ENCODE results near the gene GOLPH3. TPM values are rescaled to one million over a fixed set of nuclear protein-coding genes. Genes with fewer than 3 reads are reported as not detected.

The GOLPH3 gene
- total RNA-seq, 1 experiment from 2014 or later: 115 TPM

DNA sequence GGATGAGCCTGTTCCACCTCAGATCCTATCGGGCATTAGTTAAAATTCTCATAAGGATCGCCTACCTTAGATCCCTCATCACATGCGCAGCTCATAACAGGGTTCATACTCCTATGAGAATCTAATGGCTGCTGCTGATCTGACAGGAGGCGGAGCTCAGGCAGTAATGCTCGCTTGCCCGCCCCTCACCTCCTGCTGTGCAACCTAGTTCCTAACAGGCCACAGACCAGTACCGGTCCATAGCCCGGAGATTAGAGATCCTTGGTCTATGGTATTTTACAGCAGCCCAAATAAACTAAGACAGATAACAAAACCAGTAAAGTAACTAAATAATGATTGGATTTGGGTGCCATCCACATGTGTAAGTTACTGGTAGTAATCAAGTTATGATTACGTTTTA lies 17.5 kb downstream of the GOLPH3 start:
- Mint-ChIP-seq H3K36me3 (ENCODE audit: insufficient read depth, unreplicated experiment) (peaks cover 24% of the 10 kb centered on the region), H3K9me3 (ENCODE audit: low read depth, unreplicated experiment) (no peaks in the 10 kb centered on the region), H3K27ac (ENCODE audit: unreplicated experiment) (no peak overlapping the region), H3K4me3 (ENCODE audit: low read depth, unreplicated experiment) (no peak overlapping the region), H3K4me1 (ENCODE audit: low read depth, unreplicated experiment) (peaks cover 10% of the 10 kb centered on the region), H3K27me3 (ENCODE audit: unreplicated experiment) (no peaks in the 10 kb centered on the region)
- intact Hi-C loops (cut with micrococcal nuclease; ENCODE audit: unreplicated experiment): no loop called here
- CTCF ChIA-PET: no interaction called here
- no TSS peak for BruUV-seq (replicated peaks)
- no peak for DNase-seq
- TF ChIP-seq, protein P1, sequence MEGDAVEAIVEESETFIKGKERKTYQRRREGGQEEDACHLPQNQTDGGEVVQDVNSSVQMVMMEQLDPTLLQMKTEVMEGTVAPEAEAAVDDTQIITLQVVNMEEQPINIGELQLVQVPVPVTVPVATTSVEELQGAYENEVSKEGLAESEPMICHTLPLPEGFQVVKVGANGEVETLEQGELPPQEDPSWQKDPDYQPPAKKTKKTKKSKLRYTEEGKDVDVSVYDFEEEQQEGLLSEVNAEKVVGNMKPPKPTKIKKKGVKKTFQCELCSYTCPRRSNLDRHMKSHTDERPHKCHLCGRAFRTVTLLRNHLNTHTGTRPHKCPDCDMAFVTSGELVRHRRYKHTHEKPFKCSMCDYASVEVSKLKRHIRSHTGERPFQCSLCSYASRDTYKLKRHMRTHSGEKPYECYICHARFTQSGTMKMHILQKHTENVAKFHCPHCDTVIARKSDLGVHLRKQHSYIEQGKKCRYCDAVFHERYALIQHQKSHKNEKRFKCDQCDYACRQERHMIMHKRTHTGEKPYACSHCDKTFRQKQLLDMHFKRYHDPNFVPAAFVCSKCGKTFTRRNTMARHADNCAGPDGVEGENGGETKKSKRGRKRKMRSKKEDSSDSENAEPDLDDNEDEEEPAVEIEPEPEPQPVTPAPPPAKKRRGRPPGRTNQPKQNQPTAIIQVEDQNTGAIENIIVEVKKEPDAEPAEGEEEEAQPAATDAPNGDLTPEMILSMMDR (IDR thresholded peaks at IDR 0.05; ENCODE audit: unreplicated experiment): no peak

DNA sequence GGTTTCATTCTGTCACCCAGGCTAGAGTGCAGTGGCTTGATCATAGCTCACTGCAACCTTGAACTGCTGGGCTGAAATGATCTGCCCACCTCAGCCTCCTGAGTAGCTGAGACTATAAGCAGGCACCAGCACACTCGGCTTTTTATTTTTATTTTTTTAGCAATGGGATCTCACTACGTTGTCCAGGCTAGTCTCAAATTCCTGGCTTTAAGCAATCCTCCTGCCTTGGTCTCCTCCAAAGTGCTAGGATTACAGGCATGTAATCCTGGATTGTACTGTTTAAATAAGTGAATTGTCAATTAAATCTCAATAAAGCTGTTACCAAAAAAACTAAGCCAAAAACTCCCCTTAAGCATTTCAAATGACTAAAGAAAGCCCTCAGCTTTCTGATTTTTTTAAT lies 18.9 kb downstream of the GOLPH3 start:
- Mint-ChIP-seq H3K27me3 (ENCODE audit: unreplicated experiment) (no peaks in the 10 kb centered on the region), H3K4me1 (ENCODE audit: low read depth, unreplicated experiment) (peaks cover 10% of the 10 kb centered on the region), H3K4me3 (ENCODE audit: low read depth, unreplicated experiment) (no peak overlapping the region), H3K9me3 (ENCODE audit: low read depth, unreplicated experiment) (no peaks in the 10 kb centered on the region), H3K27ac (ENCODE audit: unreplicated experiment) (no peak overlapping the region), H3K36me3 (ENCODE audit: insufficient read depth, unreplicated experiment) (peaks cover 11% of the 10 kb centered on the region)
- BruUV-seq (replicated peaks): no TSS peak
- CTCF ChIA-PET: no interaction called here
- TF ChIP-seq, protein P1 (IDR thresholded peaks at IDR 0.05; ENCODE audit: unreplicated experiment): no peak
- intact Hi-C loops (cut with micrococcal nuclease; ENCODE audit: unreplicated experiment): no loop called here
- DNase-seq: no peak

DNA sequence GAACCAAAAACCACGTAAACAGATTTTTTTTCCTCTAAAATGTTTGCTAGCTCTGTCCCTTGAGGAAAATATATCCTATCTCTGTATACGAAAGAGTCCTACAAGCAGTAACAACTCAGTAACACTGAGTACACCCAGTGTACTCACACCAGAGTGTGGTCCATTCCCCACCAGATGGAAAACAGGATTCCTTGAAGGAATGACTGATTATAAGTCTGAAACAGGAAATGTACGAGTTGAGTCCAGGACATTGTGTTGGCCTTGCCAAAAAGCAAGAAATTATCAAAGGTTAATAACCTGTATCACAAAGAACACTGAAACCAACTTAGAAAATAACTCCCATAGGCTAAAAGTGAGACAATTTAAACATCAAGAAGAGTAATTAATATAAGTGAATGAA lies 20.4 kb downstream of the GOLPH3 start:
- intact Hi-C loops (cut with micrococcal nuclease; ENCODE audit: unreplicated experiment): no loop called here
- BruUV-seq (replicated peaks): no TSS peak
- no peak for DNase-seq
- H3K27me3 Mint-ChIP-seq (ENCODE audit: unreplicated experiment): no peaks in the 10 kb centered on the region
- H3K4me3 Mint-ChIP-seq (ENCODE audit: low read depth, unreplicated experiment): no peak overlapping the region
- H3K9me3 Mint-ChIP-seq (ENCODE audit: low read depth, unreplicated experiment): no peaks in the 10 kb centered on the region
- CTCF ChIA-PET: no interaction called here
- H3K27ac Mint-ChIP-seq (ENCODE audit: unreplicated experiment): no peak overlapping the region
- peaks cover 10% of the 10 kb centered on the region for H3K36me3 Mint-ChIP-seq (ENCODE audit: insufficient read depth, unreplicated experiment)
- TF ChIP-seq, protein P1 (IDR thresholded peaks at IDR 0.05; ENCODE audit: unreplicated experiment): no peak
- H3K4me1 Mint-ChIP-seq (ENCODE audit: low read depth, unreplicated experiment): peaks cover 16% of the 10 kb centered on the region

DNA sequence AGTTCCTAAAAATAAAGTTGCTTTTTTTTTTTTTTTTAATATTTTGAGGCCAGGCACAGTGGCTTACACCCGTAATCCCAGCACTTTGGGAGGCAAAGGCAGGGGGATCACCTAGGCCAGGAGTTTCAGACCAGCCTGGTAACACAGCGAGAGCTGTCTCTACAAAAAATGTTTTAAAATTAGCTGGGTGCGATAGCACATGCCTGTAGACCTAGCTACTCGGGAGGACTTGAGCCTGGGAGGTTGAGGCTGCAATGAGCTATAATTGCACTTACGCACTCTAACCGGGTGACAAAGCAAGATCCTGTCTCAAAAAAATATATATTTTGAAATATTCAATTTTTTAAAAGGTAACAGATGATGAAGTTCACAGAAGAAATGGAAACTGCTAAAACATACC lies 22.9 kb downstream of the GOLPH3 start:
- no TSS peak for BruUV-seq (replicated peaks)
- TF ChIP-seq, protein P1 (IDR thresholded peaks at IDR 0.05; ENCODE audit: unreplicated experiment): no peak
- no peaks in the 10 kb centered on the region for H3K27me3 Mint-ChIP-seq (ENCODE audit: unreplicated experiment)
- no peak overlapping the region for H3K4me3 Mint-ChIP-seq (ENCODE audit: low read depth, unreplicated experiment)
- CTCF ChIA-PET: interaction anchor here (0.7 to 1.2 kb wide), 3 partner anchors 21 to 441 kb away, joined by 3 to 6 read pairs (median 3); no protein-coding TSS in a partner anchor
- peaks cover 10% of the 10 kb centered on the region for H3K36me3 Mint-ChIP-seq (ENCODE audit: insufficient read depth, unreplicated experiment)
- peaks cover 27% of the 10 kb centered on the region for H3K4me1 Mint-ChIP-seq (ENCODE audit: low read depth, unreplicated experiment)
- H3K27ac Mint-ChIP-seq (ENCODE audit: unreplicated experiment): no peak overlapping the region
- H3K9me3 Mint-ChIP-seq (ENCODE audit: low read depth, unreplicated experiment): no peaks in the 10 kb centered on the region
- no peak for DNase-seq
- intact Hi-C loops (cut with micrococcal nuclease; ENCODE audit: unreplicated experiment): no loop called here

Measured in Calu3 (cell line).